Kidney capillary endothelial cell (primary cell): Measurements from ENCODE around the gene CMC4.

Experiments
- DNase-seq: peaks from one replicate; pipeline ENCODE4 v3.0.0-alpha.2; 2018; ENCODE audit warnings: low spot score

Gene CMC4

DNA sequence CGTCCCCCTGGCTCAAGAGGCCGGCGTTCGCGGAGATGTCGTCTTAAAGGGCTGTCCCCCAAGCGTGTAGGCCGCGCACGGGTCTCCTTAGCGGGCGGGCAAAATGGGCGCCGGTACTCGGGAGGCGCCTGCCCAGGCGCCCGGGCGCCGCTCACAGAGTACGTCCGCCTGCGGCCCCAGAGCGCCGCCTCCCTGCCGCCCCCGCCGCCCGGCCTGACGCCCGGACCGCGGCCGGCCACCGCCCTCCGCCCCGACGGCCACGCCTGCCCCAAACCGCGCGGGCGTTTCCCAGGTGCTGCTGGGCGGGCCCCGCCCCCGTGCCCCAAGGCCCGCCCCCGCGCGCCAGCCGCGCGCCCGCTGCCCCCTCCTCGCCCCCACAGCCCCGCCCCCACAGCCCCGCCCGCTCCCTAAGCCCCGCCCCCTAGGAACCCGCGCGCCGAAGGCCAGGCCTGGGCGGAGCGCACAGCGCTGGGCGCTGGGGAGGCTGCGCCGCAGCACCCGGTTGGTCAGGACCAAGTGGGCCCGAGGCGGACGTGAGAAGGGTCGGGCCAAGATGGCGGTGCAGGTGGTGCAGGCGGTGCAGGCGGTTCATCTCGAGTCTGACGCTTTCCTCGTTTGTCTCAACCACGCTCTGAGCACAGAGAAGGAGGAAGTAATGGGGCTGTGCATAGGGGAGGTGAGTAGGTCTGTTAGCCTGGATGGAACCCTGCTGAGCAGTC, at the start of gene CMC4, which contains the start of the genes BRCC3 and MTCP1:
Gene CMC4 (minus strand): TSS at position 162 of the 719 bp plus-strand sequence. CDS start 7,113 bp downstream, outside the sequence.
Gene BRCC3 (plus strand): TSS at position 534 of the 719 bp plus-strand sequence. CDS start 20 bp downstream, at position 554.
Gene MTCP1 (minus strand): TSS at position 162 of the 719 bp plus-strand sequence. CDS start 5,126 bp downstream, outside the sequence.
- DNase-seq: peak; percentile 62

- DNase-seq: no peak
Measured at GRCh38 chrX:155115174-155115819, 44.4 kb upstream of the CMC4 start.

DNA sequence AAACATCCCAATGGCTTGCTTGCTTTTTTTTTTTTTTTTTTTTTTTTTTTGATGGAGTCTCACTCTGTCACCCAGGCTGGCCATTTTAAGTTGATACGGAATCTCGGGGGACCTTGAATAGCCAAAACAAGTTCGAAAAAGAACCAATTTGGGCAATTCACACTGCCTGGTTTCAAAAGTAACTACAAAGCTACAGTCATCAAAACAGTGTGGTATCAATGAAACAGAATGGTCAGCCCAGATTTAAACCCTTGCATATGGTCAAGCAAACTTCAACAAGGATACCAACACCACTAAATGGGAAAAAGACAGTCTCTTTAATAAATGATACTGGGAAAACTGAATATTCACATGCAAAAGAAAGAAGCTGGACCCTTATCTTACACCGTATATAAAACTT, 42.2 kb upstream of the CMC4 start:
- no peak for DNase-seq

- no peak for DNase-seq
Measured at GRCh38 chrX:155112171-155112570, 41.2 kb upstream of the CMC4 start.

GRCh38 chrX:155108427-155108826, 37.5 kb upstream of the CMC4 start:
- no peak for DNase-seq

GRCh38 chrX:155105919-155106318, 35.0 kb upstream of the CMC4 start:
- DNase-seq: no peak

- DNase-seq: peak; percentile 13
Measured at GRCh38 chrX:155094468-155095061, 23.6 kb upstream of the CMC4 start.

- no peak for DNase-seq
Measured at GRCh38 chrX:155086961-155087735, 16.2 kb upstream of the CMC4 start.

DNA sequence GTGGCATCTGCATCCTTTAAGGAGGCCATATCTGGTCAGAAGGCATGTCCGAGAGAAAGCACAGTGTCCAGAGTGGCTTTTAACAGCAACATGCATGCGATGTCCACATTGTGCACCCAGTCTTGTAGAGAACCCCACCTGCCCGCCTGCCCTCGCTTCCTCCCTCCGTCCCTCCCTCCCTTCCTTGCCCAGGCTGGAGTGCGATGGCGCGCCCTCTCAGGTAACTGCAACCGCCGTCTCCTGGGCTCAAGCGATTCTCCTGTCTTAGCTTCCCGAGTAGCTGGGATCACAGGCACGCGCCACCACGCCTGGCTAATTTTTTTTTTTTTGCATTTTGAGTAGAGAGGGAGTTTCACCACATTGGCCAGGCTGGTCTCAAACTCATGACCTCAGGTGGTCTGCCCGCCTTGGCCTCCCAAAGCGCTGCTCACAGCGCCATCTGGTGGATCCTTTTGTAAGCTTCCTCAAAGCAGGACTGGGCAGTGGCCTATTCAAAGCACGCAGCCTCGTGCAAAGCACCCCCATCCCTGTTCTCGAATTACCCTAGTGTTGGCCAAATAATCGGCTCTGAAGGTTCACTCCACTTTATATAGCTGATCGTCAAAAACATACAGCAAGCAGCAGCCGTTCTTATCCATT, 15.4 kb upstream of the CMC4 start:
- DNase-seq: no peak

- no peak for DNase-seq
Measured at GRCh38 chrX:155071694-155072280, 851 bp upstream of the CMC4 start.

- DNase-seq: no peak
Measured at GRCh38 chrX:155070663-155070974, 317 bp downstream of the CMC4 start.

- DNase-seq: no peak
Measured at GRCh38 chrX:155070038-155070437, 898 bp downstream of the CMC4 start.

DNA sequence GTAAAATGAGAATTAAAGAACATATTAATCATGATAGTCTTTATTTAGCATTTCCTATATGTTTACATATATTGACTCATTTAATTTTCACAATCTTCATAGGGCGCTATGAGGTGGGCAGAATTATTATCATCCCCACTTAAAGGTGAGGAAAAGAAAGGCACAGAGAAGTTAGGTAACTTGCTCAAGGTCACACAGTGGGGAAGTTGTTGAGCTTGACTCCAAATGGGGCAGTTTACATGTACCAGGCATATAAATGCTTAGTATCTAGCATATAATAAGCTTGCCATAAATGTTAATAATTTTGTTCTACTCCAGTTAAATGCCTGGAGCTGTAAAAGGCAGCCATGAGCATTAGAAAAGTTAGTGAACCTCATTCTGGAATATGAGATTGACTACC, 1.5 kb downstream of the CMC4 start:
- DNase-seq: no peak

GRCh38 chrX:155068165-155068564, 2.8 kb downstream of the CMC4 start:
- DNase-seq: peak; percentile 32

DNA sequence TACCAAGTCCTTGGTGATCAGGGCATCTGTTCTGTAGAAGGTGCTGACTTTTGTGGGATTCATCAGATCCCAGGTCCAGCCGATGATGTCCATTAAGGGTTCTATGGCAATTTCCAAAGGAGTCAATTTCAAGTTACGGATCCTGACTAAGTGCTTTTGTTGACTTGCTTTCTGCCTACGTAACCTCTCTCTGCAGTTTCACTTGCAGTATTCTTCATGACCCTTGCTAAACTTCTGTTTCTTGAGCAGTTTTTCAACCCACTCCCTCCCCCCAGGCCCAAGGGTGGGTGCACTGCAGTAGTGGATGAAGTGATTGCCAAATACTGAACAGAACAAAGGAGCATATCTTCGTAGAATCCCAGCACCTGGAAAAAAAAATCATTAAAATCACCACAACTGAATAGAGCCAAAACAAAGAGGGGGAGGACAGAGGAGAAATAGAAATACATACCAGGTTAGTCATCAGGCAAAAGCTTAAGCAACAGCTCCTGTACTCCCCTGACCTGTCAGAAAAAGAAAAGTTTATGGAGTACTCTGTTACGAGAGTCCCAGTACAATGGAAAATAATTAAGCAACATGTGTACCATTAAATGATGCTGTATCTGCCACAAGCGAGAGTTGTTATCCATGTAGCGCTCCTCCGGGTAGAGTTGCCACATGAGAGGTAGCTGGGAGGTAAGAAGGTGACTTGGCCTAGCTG, 5.8 kb downstream of the CMC4 start:
- no peak for DNase-seq

DNA sequence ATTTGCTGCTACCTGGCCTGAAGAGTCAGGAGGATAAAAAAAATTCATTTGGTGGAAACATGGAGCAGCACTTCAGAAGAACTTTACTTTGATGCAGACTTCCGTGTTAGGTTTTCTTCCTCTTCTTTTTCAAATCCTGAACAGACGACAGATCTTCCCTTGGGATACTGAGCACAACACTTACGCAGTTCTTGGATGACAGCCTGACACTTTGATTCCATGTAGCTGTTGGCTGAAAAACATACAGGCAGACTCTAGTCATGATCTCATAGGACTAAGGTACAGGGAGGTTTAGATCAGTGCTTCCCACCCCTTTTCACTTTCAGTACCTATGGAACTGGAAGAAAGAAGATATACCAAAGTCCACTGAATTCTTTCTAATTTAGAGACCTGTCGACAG, 9.2 kb downstream of the CMC4 start:
- DNase-seq: no peak

DNA sequence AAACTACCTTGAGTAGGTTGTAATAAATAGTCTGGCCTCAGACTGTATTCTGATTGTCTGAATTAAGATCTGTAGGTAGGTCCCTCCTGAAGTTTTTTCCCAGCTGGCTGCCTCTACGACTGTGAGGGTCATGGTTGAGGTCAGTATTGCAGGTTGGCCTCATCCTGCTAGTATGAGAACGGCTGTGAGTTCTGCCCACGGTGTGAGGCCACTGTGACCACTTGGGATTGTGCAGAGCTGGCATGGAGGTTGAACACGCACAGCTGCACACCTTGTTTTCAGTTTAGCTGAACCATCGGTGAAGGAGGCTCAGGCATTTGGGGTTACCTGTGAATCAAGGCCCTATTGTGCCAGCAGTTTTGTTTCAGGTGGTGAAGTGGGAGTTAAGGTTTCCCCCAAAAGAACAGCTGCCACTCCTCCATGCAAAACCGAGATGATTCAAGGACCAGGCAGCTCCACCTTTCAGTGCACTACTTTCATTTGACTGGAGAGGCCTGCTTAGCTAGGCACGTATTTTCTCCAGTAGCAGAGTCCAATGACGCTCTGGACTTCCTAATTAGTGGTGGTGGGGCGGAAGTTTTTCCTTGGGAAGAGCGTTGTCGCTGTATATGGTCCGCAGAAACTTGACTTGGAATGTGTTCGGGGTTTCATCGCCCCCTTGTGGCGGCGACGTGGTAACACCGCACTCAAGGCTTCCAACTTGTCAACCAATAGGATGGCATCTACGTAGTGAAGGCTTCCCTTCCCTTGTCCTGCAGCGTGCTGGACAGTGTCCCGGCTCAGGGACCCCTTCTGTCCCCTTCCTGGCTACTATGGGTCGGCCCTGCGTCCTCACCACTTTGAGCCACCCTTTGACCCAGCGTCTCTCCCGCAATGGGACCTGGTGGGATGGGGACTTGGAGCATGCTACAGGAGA, 13.8 kb downstream of the CMC4 start:
- peak; percentile 56 for DNase-seq

DNA sequence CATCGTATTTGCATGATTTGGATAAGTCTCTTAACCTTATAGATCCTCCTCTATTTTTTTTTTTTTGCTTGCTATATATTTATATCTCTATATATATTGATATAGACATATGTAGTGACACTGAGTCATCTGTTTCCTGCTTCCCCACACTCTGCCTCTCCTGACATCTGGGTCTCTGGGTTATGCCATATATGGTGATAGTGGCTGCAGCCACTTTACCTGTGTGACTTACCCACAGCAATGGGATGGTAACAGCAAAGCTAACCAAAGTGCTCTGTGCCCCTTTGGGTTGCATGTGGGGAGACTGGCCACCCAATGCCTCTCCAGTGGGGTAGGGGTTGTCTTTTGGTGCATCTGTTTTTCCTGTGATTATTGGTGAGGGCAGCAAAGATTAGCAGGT, 14.5 kb downstream of the CMC4 start:
- DNase-seq: no peak

DNA sequence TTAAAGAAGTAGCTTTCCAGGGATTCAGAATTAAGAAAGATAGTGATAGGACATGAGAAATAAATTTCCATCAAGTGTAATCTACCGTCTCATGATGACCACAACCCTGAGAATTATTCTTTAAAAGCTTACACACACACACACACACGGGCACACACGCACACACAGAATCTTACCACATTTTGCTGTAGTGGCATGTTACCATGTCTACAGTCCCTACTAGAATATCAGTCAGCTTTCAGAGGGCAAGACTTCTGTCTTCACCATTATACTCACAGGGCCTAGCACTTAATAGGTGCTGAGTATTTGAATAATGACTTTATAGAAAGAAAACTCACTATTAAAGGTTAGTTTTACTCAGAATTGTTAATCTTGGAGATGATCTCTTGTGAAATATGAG, 15.4 kb downstream of the CMC4 start:
- no peak for DNase-seq

DNA sequence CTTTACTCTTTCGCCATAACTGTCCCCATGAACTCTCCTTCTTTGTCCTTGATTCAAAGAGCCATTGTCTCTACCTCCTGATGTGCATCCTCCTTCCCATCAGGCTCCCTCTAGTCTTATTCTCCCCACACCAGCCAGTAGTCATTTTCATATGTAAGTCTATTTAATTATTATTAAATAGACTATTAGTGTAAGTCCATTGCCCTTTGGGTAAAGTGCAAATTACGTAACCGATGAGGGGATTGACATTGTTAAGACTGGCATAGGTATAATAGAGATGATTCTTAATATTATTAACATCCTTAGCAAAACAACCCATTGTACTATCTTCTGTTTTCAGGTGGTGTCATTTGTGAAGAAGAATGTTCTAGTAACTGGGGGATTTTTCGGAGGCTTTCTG, 16.7 kb downstream of the CMC4 start:
- DNase-seq: no peak
